ENCODE data around the gene WRNIP1.

WRNIP1 gene

GRCh38 chr6:2830183-2830582 is 65.0 kb downstream of the WRNIP1 start:
- no peak for DNase-seq (ENCODE audit: low read depth)
- H3K4me3 ChIP-seq (ENCODE audit: low read depth, low read length): no peak overlapping the region
- no peak for TF ChIP-seq CTCF (IDR thresholded peaks at IDR 0.05; ENCODE audit: low read depth, low read length, missing control alignments)

GRCh38 chr6:2831392-2831791 is 66.2 kb downstream of the WRNIP1 start:
- no peak for DNase-seq (ENCODE audit: low read depth)
- no peak for TF ChIP-seq CTCF (IDR thresholded peaks at IDR 0.05; ENCODE audit: low read depth, low read length, missing control alignments)

GRCh38 chr6:2834262-2834661 is 69.1 kb downstream of the WRNIP1 start:
- TF ChIP-seq CTCF (IDR thresholded peaks at IDR 0.05; ENCODE audit: low read depth, low read length, missing control alignments): no peak
- DNase-seq (ENCODE audit: low read depth): no peak
- no peak overlapping the region for H3K4me3 ChIP-seq (ENCODE audit: low read depth, low read length)

More at GRCh38 chr6:2831392-2831791, 66.2 kb downstream of the WRNIP1 start:
- H3K4me3 ChIP-seq (ENCODE audit: low read depth, low read length): no peak overlapping the region

Measured in GM12864 (cell line).